ENCODE data around the gene WWC2. TPM values are rescaled to one million over a fixed set of nuclear protein-coding genes. Genes with fewer than 3 reads are reported as not detected.

Gene WWC2
- total RNA-seq, 1 experiment from 2014 or later, result 126 TPM

DNA sequence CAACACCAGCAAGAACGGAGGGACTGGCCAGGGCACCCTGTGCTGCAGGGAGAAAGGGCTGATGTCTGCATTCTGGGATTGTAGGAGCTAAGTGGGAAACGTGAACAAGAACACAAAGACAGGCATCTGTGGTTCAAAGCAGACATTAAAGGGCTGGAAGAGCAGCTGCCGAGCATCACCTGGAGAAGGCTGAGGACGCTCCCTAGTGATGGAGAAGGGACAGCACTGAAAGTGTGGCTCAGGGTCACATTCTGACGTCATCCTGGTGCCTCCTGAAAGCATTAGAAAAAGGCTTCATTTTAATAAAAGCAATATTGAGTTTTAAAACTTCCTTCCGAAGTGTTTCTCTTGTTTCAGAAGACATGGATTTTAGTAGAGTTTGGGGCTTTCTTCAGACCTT is 158.8 kb downstream of the WWC2 start:
- Mint-ChIP-seq H3K4me3 (no peak overlapping the region), H3K9me3 (no peaks in the 10 kb centered on the region), H3K4me1 (peaks cover 23% of the 10 kb centered on the region), H3K27ac (peak overlapping the region; percentile 30; the same call in 1 of the 2 replicates), H3K27me3 (ENCODE audit: low read depth) (no peaks in the 10 kb centered on the region), H3K36me3 (peaks cover 49% of the 10 kb centered on the region)
- POLR2A ChIA-PET, result no interaction called here
- CTCF ChIA-PET, result interaction anchor here (3.5 to 3.6 kb wide), 2 partner anchors 184 to 320 kb away, joined by 25 to 48 read pairs; no protein-coding TSS in a partner anchor
- DNase-seq (ENCODE audit: low spot score), result no peak
- ATAC-seq, result peak; percentile 22; the same call in 1 of the 2 replicates
- TF ChIP-seq, protein P1, sequence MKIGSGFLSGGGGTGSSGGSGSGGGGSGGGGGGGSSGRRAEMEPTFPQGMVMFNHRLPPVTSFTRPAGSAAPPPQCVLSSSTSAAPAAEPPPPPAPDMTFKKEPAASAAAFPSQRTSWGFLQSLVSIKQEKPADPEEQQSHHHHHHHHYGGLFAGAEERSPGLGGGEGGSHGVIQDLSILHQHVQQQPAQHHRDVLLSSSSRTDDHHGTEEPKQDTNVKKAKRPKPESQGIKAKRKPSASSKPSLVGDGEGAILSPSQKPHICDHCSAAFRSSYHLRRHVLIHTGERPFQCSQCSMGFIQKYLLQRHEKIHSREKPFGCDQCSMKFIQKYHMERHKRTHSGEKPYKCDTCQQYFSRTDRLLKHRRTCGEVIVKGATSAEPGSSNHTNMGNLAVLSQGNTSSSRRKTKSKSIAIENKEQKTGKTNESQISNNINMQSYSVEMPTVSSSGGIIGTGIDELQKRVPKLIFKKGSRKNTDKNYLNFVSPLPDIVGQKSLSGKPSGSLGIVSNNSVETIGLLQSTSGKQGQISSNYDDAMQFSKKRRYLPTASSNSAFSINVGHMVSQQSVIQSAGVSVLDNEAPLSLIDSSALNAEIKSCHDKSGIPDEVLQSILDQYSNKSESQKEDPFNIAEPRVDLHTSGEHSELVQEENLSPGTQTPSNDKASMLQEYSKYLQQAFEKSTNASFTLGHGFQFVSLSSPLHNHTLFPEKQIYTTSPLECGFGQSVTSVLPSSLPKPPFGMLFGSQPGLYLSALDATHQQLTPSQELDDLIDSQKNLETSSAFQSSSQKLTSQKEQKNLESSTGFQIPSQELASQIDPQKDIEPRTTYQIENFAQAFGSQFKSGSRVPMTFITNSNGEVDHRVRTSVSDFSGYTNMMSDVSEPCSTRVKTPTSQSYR (CRISPR knock-in tag; IDR thresholded peaks at IDR 0.05), result no peak
- TF ChIP-seq, protein P2, sequence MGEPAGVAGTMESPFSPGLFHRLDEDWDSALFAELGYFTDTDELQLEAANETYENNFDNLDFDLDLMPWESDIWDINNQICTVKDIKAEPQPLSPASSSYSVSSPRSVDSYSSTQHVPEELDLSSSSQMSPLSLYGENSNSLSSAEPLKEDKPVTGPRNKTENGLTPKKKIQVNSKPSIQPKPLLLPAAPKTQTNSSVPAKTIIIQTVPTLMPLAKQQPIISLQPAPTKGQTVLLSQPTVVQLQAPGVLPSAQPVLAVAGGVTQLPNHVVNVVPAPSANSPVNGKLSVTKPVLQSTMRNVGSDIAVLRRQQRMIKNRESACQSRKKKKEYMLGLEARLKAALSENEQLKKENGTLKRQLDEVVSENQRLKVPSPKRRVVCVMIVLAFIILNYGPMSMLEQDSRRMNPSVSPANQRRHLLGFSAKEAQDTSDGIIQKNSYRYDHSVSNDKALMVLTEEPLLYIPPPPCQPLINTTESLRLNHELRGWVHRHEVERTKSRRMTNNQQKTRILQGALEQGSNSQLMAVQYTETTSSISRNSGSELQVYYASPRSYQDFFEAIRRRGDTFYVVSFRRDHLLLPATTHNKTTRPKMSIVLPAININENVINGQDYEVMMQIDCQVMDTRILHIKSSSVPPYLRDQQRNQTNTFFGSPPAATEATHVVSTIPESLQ (CRISPR knock-in tag; IDR thresholded peaks at IDR 0.05), result no peak
- TF ChIP-seq FOXJ3 (CRISPR knock-in tag; IDR thresholded peaks at IDR 0.05; ENCODE audit: borderline replicate concordance) (no peak), NFATC4 (CRISPR knock-in tag; IDR thresholded peaks at IDR 0.05) (no peak), CREM (CRISPR knock-in tag; IDR thresholded peaks at IDR 0.05) (no peak), MYBL2 (CRISPR knock-in tag; IDR thresholded peaks at IDR 0.05) (no peak), GTF2I (CRISPR knock-in tag; conservative IDR thresholded peaks at IDR 0.05) (no peak), SMAD4 (CRISPR knock-in tag; IDR thresholded peaks at IDR 0.05) (no peak), IRF2 (CRISPR knock-in tag; IDR thresholded peaks at IDR 0.05; ENCODE audit: borderline replicate concordance, low read depth) (no peak), JUN (CRISPR knock-in tag; IDR thresholded peaks at IDR 0.05) (no peak), JAZF1 (CRISPR knock-in tag; IDR thresholded peaks at IDR 0.05) (no peak), ZNF416 (CRISPR knock-in tag; IDR thresholded peaks at IDR 0.05) (no peak)
- TF ChIP-seq, protein P3, sequence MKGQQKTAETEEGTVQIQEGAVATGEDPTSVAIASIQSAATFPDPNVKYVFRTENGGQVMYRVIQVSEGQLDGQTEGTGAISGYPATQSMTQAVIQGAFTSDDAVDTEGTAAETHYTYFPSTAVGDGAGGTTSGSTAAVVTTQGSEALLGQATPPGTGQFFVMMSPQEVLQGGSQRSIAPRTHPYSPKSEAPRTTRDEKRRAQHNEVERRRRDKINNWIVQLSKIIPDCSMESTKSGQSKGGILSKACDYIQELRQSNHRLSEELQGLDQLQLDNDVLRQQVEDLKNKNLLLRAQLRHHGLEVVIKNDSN (CRISPR knock-in tag; IDR thresholded peaks at IDR 0.05), result no peak
- TF ChIP-seq, protein P4, sequence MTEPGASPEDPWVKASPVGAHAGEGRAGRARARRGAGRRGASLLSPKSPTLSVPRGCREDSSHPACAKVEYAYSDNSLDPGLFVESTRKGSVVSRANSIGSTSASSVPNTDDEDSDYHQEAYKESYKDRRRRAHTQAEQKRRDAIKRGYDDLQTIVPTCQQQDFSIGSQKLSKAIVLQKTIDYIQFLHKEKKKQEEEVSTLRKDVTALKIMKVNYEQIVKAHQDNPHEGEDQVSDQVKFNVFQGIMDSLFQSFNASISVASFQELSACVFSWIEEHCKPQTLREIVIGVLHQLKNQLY (CRISPR knock-in tag; IDR thresholded peaks at IDR 0.05), result no peak
- TF ChIP-seq, protein P5, sequence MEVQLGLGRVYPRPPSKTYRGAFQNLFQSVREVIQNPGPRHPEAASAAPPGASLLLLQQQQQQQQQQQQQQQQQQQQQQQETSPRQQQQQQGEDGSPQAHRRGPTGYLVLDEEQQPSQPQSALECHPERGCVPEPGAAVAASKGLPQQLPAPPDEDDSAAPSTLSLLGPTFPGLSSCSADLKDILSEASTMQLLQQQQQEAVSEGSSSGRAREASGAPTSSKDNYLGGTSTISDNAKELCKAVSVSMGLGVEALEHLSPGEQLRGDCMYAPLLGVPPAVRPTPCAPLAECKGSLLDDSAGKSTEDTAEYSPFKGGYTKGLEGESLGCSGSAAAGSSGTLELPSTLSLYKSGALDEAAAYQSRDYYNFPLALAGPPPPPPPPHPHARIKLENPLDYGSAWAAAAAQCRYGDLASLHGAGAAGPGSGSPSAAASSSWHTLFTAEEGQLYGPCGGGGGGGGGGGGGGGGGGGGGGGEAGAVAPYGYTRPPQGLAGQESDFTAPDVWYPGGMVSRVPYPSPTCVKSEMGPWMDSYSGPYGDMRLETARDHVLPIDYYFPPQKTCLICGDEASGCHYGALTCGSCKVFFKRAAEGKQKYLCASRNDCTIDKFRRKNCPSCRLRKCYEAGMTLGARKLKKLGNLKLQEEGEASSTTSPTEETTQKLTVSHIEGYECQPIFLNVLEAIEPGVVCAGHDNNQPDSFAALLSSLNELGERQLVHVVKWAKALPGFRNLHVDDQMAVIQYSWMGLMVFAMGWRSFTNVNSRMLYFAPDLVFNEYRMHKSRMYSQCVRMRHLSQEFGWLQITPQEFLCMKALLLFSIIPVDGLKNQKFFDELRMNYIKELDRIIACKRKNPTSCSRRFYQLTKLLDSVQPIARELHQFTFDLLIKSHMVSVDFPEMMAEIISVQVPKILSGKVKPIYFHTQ (CRISPR knock-in tag; IDR thresholded peaks at IDR 0.05), result no peak
- TF ChIP-seq, protein P6, sequence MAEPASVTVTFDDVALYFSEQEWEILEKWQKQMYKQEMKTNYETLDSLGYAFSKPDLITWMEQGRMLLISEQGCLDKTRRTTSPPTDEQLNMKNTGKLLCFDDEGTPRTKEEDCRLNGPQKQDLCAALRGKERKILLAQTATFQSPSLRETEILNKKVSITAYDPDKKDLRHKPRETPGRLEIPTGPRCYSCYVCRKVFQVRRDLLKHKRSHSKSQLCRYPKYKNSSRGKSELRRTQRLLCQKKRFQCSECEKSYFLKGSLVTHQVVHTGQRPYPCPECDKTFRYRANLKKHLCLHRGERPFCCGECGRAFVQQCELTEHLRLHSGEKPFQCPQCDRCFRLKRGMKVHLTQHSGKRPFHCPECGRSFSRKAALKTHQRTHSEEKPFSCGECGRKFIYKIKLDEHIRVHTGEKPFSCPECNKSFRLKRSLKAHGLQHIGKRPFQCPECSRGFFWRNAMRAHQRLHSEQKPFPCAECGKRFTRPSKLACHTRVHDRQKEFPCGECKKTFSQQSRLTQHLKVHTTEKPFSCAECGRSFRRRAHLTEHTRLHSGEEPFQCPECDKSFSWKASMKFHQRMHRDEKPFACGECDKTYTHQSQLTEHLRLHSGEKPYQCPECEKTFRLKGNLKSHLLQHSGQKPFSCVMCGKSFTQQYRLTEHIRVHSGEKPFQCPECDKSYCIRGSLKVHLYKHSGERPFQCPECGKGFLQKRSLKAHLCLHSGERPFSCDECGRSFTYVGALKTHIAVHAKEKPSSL (CRISPR knock-in tag; conservative IDR thresholded peaks at IDR 0.05), result no peak
- TF ChIP-seq, protein P7, sequence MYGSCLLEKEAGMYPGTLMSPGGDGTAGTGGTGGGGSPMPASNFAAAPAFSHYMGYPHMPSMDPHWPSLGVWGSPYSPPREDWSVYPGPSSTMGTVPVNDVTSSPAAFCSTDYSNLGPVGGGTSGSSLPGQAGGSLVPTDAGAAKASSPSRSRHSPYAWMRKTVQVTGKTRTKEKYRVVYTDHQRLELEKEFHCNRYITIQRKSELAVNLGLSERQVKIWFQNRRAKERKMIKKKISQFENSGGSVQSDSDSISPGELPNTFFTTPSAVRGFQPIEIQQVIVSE (CRISPR knock-in tag; IDR thresholded peaks at IDR 0.05; ENCODE audit: borderline replicate concordance), result no peak
- TF ChIP-seq, protein P8, sequence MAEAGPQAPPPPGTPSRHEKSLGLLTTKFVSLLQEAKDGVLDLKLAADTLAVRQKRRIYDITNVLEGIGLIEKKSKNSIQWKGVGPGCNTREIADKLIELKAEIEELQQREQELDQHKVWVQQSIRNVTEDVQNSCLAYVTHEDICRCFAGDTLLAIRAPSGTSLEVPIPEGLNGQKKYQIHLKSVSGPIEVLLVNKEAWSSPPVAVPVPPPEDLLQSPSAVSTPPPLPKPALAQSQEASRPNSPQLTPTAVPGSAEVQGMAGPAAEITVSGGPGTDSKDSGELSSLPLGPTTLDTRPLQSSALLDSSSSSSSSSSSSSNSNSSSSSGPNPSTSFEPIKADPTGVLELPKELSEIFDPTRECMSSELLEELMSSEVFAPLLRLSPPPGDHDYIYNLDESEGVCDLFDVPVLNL (CRISPR knock-in tag; IDR thresholded peaks at IDR 0.05; ENCODE audit: borderline replicate concordance, low read depth), result no peak
- TF ChIP-seq, protein P9, sequence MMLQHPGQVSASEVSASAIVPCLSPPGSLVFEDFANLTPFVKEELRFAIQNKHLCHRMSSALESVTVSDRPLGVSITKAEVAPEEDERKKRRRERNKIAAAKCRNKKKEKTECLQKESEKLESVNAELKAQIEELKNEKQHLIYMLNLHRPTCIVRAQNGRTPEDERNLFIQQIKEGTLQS (CRISPR knock-in tag; conservative IDR thresholded peaks at IDR 0.05), result no peak
